A204.1 (cell line): ENCODE measurements around the gene ATP23.

Source experiments
- FAIRE-seq: peaks from 2 replicates; lab custom pipeline; 2012; peaks lifted over from hg19 to GRCh38; lab: Jason Lieb, UNC

ATP23 gene

DNA sequence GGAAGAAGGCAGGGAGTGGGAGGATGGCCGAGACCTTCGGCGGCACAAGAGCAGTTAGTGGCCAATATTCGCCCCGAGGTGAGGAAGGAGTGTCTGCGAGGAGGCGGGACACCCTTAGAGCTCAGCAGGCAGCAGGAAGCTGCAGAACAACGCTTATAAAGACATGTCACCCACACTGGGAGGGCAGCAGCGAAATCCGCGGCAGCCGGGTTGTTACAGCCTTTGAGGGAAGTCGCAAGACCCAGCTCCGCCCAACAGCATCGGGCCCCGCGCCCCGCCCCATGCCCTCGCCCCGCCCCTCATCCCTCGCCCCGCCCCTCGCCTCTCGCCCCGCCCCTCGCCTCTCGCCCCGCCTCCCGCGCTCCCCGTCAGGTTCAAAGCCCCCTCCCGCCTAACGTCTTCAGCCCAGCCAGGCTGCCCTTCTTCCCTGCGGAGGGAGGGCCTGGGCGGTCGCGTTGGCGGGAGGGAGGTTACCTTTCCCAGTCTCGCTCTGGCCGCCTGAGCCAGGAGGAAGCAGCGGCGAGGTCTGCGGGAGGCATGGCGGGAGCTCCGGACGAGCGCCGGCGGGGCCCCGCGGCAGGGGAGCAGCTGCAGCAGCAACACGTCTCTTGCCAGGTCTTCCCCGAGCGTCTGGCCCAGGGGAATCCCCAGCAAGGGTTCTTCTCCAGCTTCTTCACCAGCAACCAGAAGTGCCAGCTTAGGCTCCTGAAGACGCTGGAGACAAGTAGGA, at the start of gene ATP23:
TSS of gene ATP23 (plus strand) at position 403 of the 730 bp plus-strand sequence. CDS start at position 538, 135 bp downstream.
- no peak for FAIRE-seq

- no peak for FAIRE-seq
Observed at GRCh38 chr12:57892232-57892972, 49.0 kb upstream of the ATP23 start.

DNA sequence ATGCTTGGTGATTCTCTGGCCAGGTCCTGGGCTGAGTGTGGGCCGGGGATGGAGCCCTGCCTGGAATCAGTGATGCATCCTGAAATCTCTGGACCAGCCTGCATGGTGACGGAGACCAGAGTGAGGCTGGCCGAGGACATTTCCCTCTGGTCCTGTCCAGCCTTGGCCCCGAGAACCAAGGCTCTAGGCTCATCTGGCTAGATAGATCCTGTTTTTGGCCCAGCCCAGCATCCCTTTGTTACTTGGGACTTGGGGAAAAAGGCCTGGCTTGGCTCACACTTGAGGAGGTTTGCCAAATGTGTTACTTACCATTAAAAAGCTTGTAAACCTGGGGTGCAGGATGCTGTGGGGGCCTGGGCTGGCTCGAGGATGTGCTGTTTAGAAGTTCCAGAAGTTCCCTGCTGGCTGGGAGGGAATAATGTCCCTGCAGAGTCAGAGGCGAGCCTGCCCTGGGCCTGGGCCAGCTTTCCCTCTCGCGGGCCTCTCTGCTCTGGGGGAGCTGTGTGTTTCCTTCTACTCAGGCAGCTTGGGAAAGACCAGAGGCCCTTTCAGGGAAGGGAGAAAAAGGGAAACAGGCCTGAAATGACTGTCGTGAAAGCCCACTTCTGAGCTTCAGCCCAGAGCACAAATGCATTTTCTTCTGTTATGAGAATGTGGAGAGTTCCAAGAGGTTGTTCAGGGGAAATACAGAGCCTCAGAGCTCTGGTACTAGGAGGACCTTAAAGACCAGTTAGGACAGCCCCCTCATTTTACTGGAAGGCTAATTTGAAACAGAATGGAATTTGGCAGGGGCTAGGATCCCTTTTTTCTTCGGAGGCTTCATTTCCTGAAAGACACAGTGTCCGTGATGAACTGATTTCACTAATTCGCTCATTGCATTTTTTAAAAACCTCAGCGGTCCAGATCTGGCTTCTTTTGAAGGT, 47.7 kb upstream of the ATP23 start:
- FAIRE-seq: peak; percentile 87

DNA sequence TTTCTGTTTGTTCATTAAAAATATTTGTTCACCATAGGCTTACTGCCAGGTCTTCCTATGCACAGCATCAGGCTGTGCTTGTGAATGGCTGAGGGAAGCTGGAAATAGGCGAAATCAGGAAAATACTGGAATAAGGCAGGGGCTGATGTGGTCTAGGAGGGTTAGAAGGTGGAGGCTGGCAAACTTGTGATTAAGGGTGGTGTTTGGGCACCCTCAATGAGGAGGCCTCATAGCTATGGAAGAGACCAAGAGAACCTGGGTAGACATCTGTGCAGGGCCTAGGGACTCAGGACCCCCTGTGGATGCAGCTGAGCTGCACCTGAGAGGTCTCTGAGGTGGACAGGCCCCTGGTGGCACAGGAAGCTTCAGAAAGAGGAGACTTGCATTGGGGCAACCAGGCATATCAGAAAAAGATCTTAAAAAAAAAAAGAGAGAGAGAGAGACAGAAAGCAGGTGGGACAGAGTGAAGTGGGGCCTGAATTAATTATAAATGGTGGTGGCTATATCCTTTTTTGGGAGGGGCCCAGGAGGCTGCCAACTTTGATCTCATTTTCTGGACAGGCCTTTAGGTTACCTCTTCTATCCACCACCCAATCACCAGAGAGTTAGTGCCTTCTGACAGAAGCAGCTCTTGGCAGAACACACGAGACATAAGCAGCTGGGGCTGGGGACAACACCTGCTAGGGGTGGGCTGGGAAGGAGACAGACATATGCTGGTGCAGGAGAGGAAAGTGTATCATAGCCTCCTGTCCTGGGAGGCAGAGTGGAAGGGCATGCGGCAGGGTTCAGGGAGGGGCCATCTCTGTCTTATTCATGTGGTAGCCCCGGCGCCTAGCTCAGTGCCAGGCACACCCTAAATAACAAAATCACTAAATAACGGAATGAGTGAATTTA, 46.7 kb upstream of the ATP23 start:
- no peak for FAIRE-seq

GRCh38 chr12:57895389-57896114, 45.8 kb upstream of the ATP23 start:
- FAIRE-seq: no peak

DNA sequence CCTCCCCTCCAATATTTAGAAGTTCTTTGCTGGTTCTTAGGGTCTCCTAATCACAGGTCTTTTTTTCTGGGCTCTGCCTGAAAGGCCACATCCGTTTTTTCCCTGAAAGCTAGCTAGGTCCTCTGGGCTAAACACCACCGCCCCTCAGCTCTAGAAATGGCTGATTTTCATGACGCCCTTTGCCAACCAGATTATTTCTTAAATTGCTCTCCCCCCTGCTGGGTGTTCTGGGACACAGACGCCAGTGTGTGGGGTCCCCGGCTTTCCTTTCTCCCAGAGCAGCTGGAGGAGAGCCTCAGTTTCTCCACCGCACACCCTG, 45.3 kb upstream of the ATP23 start:
- FAIRE-seq: no peak

GRCh38 chr12:57896434-57897201, 44.7 kb upstream of the ATP23 start:
- FAIRE-seq: no peak

DNA sequence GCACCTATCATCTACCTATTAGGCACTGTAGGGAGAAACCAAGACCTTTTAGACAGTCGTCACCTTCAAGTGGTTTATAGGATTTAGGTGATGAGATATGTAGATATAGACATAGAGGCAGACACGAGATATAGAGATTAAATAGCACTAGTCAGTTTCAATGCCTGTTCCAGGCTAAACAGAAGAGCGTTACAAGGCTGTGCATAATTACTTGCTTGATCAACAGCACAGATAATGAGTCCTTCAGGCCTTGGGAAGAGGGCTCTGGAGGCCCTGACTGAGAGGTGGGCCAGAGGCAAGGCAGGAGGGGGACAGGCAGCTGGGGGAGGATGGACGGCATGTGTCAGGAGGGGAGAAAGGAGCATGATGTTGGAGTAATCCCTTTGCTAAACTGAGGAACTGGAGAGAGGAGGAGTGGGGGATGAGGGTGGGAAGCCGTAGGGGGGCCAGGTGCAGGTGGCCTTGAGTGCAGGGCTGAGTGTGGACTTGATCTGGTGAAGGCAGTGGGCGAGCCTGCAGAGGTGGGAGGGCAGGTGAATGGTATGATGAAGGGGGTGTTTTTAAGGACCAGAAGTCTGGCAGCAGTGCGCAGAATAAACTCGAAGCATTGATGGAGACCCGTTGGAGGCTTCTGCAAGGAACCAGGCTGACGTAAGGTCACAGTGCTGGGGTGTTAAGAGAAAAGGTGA, 43.9 kb upstream of the ATP23 start:
- no peak for FAIRE-seq

GRCh38 chr12:57898308-57898970, 42.9 kb upstream of the ATP23 start:
- no peak for FAIRE-seq

GRCh38 chr12:57899010-57899662, 42.2 kb upstream of the ATP23 start:
- no peak for FAIRE-seq

DNA sequence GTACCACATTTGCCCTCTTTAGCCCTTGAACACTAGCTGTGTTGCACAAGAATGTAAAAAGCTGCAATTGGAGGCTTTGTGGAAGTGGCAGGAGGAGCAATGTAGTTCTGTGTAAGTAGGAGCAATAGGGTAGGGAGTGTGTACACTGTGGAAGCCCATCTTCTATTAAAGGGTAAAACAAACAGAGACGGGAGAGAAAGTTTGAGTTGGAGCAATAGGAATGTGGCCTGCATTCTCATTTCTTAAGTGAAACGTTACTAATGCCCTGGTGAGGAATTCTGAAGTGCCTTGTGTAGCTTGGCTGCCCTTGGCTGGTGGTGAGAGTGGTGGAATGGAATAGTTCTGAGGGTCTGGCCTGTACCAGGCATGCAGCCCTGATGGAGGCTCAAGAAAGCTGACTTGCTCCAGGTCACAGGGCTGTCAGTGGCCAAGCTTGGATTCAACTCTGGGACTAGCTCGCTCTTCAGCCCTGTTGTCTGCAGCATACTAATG, 38.8 kb upstream of the ATP23 start:
- no peak for FAIRE-seq

GRCh38 chr12:57904426-57904825, 36.9 kb upstream of the ATP23 start:
- FAIRE-seq: no peak

GRCh38 chr12:57904848-57905811, 36.2 kb upstream of the ATP23 start:
- peak; percentile 96 for FAIRE-seq

DNA sequence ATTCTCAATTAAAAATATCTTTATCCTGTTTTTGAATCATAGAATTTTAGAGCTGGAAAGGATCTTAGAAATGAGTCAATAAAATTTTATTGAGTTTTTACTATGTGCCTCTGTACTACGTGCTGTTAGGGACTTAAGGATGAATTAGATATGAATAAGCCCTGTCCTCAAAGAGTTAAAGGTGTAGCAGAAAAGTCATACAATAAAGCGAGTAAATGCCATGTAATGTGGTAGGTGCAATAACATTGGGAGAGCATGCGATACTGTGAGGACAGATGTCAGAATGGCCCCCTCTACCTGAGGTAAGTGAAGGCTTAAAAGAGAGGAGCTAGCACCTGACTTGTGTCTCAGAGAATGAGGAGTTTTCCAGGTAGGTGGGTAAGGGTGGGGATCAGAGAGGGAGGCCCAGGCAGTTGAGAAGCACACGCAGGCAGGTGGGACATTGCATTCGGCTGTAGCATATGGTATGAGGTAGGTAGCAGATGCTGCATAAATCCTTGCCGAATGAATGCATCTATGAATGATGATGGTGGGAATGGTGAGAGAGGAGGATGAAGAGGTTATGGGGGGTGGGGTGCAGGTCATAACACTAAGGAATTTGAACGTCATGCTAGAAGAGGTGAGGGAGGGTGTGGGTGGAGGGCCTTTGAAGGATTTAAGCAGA, 35.4 kb upstream of the ATP23 start:
- FAIRE-seq: no peak

GRCh38 chr12:57906821-57907220, 34.5 kb upstream of the ATP23 start:
- FAIRE-seq: no peak

DNA sequence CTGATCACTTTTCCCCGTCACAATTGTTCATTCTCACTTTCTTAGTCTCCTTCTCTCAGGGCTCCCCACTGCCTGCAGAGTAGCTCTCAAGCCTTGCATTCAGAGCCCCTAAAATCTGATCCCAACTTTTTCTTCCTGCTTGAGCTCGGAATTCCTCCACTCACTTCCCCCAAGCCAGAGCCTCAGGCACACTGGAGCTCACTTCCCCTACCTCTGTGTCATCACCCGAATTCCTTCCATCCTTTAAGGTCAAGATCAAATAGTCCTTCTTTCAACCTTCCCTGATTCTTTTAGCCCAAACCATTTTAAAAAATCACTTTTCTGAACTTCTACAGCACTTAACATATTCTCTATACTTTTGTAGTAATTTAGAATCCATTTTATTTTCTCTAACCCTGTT, 34.1 kb upstream of the ATP23 start:
- FAIRE-seq: no peak

DNA sequence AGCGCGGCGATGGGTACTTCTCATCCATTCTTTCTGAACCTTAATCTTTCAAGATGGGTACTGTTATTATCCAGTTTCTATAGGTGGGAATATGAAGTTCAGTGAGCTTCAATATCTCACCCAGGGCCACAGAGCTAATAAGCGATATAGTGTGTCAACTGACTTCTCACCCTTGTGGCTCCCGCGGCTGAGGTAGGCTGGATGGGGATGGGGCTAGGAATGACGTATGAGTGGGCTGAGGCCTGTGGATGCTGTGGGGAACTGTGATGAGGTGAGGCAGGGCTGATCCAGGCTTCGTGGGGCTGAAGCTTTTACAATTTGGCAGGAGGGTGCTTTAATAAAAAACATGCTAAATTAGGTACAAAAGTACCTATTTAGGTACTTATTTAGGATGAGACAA, 32.9 kb upstream of the ATP23 start:
- no peak for FAIRE-seq
